Measurements from ENCODE around the gene ARL16. TPM values are rescaled to one million over a fixed set of nuclear protein-coding genes. Genes with fewer than 3 reads are reported as not detected.
A peak's percentile ranks its signal among the peaks of the same experiment; 100 is the strongest.

ARL16 gene
- total RNA-seq, result 10 to 100 TPM in 4 of 6 experiments, 1 to 10 TPM in 2; 5.3 to 16.8 (median 11.1) TPM
- long read RNA-seq, partial matches to known transcripts, result 3 of 6 reads
- long read RNA-seq, other reads (novel, unspliced or antisense), result 1 of 6 reads

- H3K36me3 ChIP-seq, result peaks cover 0 to 27% (median 8%) of the 10 kb centered on the region in 4 donors
- 2% methylated on average over 44 of the region's 112 CpGs for WGBS (ENCODE audit: insufficient coverage, low coverage, low lambda C conversion rate, missing lambda C conversion rate)
- intact Hi-C loops (cut with DNase I), result no loop called here
Measured at GRCh38 chr17:81683584-81684441, at the start of gene ARL16, which contains the start of gene HGS. TSS of gene ARL16 (minus strand) at chr17:81683797. CDS start at chr17:81683753, 44 bp downstream. TSS of gene HGS (plus strand) at chr17:81684011. CDS start at chr17:81684067, 56 bp downstream.

GRCh38 chr17:81727324-81728031 is 43.9 kb upstream of the ARL16 start:
- TF ChIP-seq CTCF (IDR thresholded peaks at IDR 0.05), result no peak
- peak; percentile 36 for TF ChIP-seq POLR2A (IDR thresholded peaks at IDR 0.05)
- H3K4me1 ChIP-seq, result peaks cover 0 to 41% (median 18%) of the 10 kb centered on the region in 4 donors
- no peaks in the 10 kb centered on the region for H3K9me3 ChIP-seq
- WGBS (ENCODE audit: insufficient coverage, low coverage, low lambda C conversion rate, missing lambda C conversion rate), result 27% methylated on average over 17 of the region's 23 CpGs
- ATAC-seq (peak; percentile 75 to 84 (median 80)), DNase-seq (peak; percentile 75 to 93 (median 84))
- H3K27me3 ChIP-seq, result no peaks in the 10 kb centered on the region
- H3K36me3 ChIP-seq, result no peaks in the 10 kb centered on the region
- intact Hi-C loops (cut with DNase I), result no loop called here
- peak overlapping the region; percentile 61 to 85 (median 65) for H3K27ac ChIP-seq
- H3K4me3 ChIP-seq, result no peak overlapping the region

More at GRCh38 chr17:81683584-81684441, at the start of gene ARL16, which contains the start of gene HGS:
- Histone ChIP-seq H3K4me1 (peaks cover 0 to 41% (median 12%) of the 10 kb centered on the region in 4 donors), H3K4me3 (peak within 1 kb of the TSS; percentile 93 to 98 (median 96)), H3K9me3 (no peaks in the 10 kb centered on the region), H3K27ac (peak within 1 kb of the TSS; percentile 44 to 79 (median 70)), H3K27me3 (no peaks in the 10 kb centered on the region)
- TF ChIP-seq POLR2A (IDR thresholded peaks at IDR 0.05), result peak; percentile 50
- no peak for TF ChIP-seq CTCF (IDR thresholded peaks at IDR 0.05)
- DNase-seq (peak; percentile 97 to 98 (median 98)), ATAC-seq (peak; percentile 93 to 96 (median 95))

GRCh38 chr17:81726004-81726403 is 42.4 kb upstream of the ARL16 start:
- ATAC-seq, result no peak

More at GRCh38 chr17:81726004-81726403, 42.4 kb upstream of the ARL16 start:
- no peak overlapping the region for H3K27ac ChIP-seq
- no peak for DNase-seq
- H3K36me3 ChIP-seq, result no peaks in the 10 kb centered on the region
- H3K4me3 ChIP-seq, result no peak overlapping the region
- peaks cover 0 to 49% (median 19%) of the 10 kb centered on the region in 4 donors for H3K4me1 ChIP-seq
- no peak for TF ChIP-seq CTCF (IDR thresholded peaks at IDR 0.05)
- no peak for TF ChIP-seq POLR2A (IDR thresholded peaks at IDR 0.05)
- intact Hi-C loops (cut with DNase I), result no loop called here
- WGBS (ENCODE audit: insufficient coverage, low coverage, low lambda C conversion rate, missing lambda C conversion rate), result 73% methylated on average over 7 of the region's 9 CpGs
- H3K27me3 ChIP-seq, result no peaks in the 10 kb centered on the region
- H3K9me3 ChIP-seq, result no peaks in the 10 kb centered on the region

Measured in right lobe of liver (tissue), 6 donors.